ENCODE data around the gene ZNF407. TPM values are rescaled to one million over a fixed set of nuclear protein-coding genes. Genes with fewer than 3 reads are reported as not detected.

Gene ZNF407
- total and polyA plus RNA-seq, 2 experiments from 2014 or later: 2.1 to 10.4 TPM

GRCh38 chr18:74570266-74570665 is 27.4 kb upstream of the ZNF407 start (continued):
- no peak for TF ChIP-seq ZNF462 (CRISPR knock-in tag; IDR thresholded peaks at IDR 0.05)

DNA sequence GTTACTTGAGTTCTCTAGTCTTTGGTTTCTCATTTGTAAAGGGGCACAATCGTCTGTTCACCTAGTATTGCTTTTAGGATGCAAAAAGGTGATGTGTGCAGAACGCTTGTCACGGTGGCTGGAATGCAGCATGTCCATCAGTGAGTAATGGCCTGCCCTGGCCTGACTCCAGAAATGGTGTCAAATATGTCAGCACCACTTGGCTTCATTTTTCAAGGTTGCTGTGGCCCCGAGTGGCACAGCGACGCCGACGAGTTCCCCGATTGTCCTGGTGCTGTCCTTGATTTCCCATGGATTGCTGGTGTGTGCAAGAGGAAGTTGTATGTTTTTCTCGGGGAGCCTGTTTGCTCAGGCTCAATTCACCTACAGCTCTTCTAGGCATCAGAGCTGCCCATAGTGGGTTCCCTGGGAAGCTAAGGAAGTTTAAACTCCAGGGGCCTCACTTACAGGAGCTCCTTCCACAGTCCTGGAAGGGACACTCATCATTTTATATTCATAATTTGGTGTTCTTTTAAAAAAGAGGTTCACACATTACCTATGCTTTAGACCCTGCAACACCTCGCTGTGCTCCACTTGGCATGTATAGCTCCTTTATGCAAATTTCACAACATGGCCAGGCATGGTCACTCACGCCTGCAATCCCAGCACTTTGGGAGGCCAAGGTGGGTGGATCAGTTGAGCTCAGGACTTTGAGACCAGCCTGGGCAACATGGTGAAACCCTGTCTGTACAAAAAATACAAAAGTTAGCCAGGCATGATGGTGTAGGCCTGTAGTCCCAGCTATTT is 25.6 kb upstream of the ZNF407 start:
- Mint-ChIP-seq H3K4me3 (no peak overlapping the region), H3K9me3 (peaks cover 21% of the 10 kb centered on the region), H3K27me3 (ENCODE audit: insufficient read depth, low read depth, poor library complexity) (peaks cover 6% of the 10 kb centered on the region), H3K27ac (no peak overlapping the region), H3K36me3 (ENCODE audit: low read depth) (peaks cover 6% of the 10 kb centered on the region), H3K4me1 (no peaks in the 10 kb centered on the region)
- Histone ChIP-seq H3K79me2 (replicated peaks; ENCODE audit: insufficient read depth) (no peaks in the 10 kb centered on the region), H4K20me1 (replicated peaks; ENCODE audit: insufficient read depth) (no peaks in the 10 kb centered on the region), H3K9me2 (ENCODE audit: insufficient read depth) (no peaks in the 10 kb centered on the region; the same call in 1 of the 2 replicates), H3K27me3 (ENCODE audit: insufficient read depth) (no peaks in the 10 kb centered on the region), H3K4me1 (ENCODE audit: insufficient read depth) (no peaks in the 10 kb centered on the region), H3K4me3 (no peak overlapping the region), H3K27ac (ENCODE audit: low read depth) (no peak overlapping the region), H3F3A (replicated peaks; ENCODE audit: low read depth) (no peaks in the 10 kb centered on the region), H3K36me3 (ENCODE audit: insufficient read depth) (no peaks in the 10 kb centered on the region), H3K4me2 (no peak overlapping the region), H2AFZ (no peak overlapping the region)
- no peak for DNase-seq (ENCODE audit: low spot score)
- no peak for ATAC-seq
- no peak for TF ChIP-seq NANOG (IDR thresholded peaks at IDR 0.05; ENCODE audit: borderline replicate concordance)
- TF ChIP-seq POLR2AphosphoS5 (IDR thresholded peaks at IDR 0.05; ENCODE audit: low read depth): no peak
- TF ChIP-seq JUNB (IDR thresholded peaks at IDR 0.05; ENCODE audit: unreplicated experiment): no peak
- TF ChIP-seq STAT1 (IDR thresholded peaks at IDR 0.05; ENCODE audit: unreplicated experiment): no peak
- no peak for TF ChIP-seq CREB1 (CRISPR knock-in tag; IDR thresholded peaks at IDR 0.05; ENCODE audit: low read depth)
- no peak for TF ChIP-seq EZH2phosphoT487 (IDR thresholded peaks at IDR 0.05; ENCODE audit: unreplicated experiment)
- TF ChIP-seq, protein P1, sequence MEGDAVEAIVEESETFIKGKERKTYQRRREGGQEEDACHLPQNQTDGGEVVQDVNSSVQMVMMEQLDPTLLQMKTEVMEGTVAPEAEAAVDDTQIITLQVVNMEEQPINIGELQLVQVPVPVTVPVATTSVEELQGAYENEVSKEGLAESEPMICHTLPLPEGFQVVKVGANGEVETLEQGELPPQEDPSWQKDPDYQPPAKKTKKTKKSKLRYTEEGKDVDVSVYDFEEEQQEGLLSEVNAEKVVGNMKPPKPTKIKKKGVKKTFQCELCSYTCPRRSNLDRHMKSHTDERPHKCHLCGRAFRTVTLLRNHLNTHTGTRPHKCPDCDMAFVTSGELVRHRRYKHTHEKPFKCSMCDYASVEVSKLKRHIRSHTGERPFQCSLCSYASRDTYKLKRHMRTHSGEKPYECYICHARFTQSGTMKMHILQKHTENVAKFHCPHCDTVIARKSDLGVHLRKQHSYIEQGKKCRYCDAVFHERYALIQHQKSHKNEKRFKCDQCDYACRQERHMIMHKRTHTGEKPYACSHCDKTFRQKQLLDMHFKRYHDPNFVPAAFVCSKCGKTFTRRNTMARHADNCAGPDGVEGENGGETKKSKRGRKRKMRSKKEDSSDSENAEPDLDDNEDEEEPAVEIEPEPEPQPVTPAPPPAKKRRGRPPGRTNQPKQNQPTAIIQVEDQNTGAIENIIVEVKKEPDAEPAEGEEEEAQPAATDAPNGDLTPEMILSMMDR (conservative IDR thresholded peaks at IDR 0.05; ENCODE audit: low read depth in 2 of 2): no peak
- TF ChIP-seq ZNF331 (CRISPR knock-in tag; IDR thresholded peaks at IDR 0.05; ENCODE audit: low read depth): no peak
- TF ChIP-seq, protein P2, sequence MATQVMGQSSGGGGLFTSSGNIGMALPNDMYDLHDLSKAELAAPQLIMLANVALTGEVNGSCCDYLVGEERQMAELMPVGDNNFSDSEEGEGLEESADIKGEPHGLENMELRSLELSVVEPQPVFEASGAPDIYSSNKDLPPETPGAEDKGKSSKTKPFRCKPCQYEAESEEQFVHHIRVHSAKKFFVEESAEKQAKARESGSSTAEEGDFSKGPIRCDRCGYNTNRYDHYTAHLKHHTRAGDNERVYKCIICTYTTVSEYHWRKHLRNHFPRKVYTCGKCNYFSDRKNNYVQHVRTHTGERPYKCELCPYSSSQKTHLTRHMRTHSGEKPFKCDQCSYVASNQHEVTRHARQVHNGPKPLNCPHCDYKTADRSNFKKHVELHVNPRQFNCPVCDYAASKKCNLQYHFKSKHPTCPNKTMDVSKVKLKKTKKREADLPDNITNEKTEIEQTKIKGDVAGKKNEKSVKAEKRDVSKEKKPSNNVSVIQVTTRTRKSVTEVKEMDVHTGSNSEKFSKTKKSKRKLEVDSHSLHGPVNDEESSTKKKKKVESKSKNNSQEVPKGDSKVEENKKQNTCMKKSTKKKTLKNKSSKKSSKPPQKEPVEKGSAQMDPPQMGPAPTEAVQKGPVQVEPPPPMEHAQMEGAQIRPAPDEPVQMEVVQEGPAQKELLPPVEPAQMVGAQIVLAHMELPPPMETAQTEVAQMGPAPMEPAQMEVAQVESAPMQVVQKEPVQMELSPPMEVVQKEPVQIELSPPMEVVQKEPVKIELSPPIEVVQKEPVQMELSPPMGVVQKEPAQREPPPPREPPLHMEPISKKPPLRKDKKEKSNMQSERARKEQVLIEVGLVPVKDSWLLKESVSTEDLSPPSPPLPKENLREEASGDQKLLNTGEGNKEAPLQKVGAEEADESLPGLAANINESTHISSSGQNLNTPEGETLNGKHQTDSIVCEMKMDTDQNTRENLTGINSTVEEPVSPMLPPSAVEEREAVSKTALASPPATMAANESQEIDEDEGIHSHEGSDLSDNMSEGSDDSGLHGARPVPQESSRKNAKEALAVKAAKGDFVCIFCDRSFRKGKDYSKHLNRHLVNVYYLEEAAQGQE (IDR thresholded peaks at IDR 0.05; ENCODE audit: unreplicated experiment): no peak
- no peak for TF ChIP-seq EZH2 (IDR thresholded peaks at IDR 0.05; ENCODE audit: low read depth, unreplicated experiment)
